GM19035 (cell line): ENCODE results near the gene SPAG17.
"Not testable (repeated sequence)": the region's sequence is repeated elsewhere in the genome, so short reads cannot be mapped to it uniquely, and the experiment has no call there.

Source experiments
- ATAC-seq: cut with Tn5 transposase; IDR thresholded peaks from one replicate; pipeline ENCODE4 v1.9.1; 2021; ENCODE audit not compliant: unreplicated experiment

The SPAG17 gene

GRCh38 chr1:117985973-117986372 lies 199.1 kb downstream of the SPAG17 start:
- no peak for ATAC-seq

GRCh38 chr1:117985239-117985638 lies 199.8 kb downstream of the SPAG17 start:
- no peak for ATAC-seq

- no peak for ATAC-seq
Observed at GRCh38 chr1:117981455-117982192, 203.4 kb downstream of the SPAG17 start.

- no peak for ATAC-seq
Observed at GRCh38 chr1:117976381-117976780, 208.6 kb downstream of the SPAG17 start.

GRCh38 chr1:117971777-117972176 lies 213.3 kb downstream of the SPAG17 start:
- ATAC-seq, result no peak

- no peak for ATAC-seq
Observed at GRCh38 chr1:117970252-117970651, 214.8 kb downstream of the SPAG17 start.

- ATAC-seq, result no peak
Observed at GRCh38 chr1:117967881-117968280, 217.1 kb downstream of the SPAG17 start.

- no peak for ATAC-seq
Observed at GRCh38 chr1:117967477-117967876, 217.6 kb downstream of the SPAG17 start.

- ATAC-seq, result no peak
Observed at GRCh38 chr1:117964290-117965038, 220.6 kb downstream of the SPAG17 start.

GRCh38 chr1:117959364-117959763 lies 225.7 kb downstream of the SPAG17 start:
- no peak for ATAC-seq

- no peak for ATAC-seq
Observed at GRCh38 chr1:117952386-117952785, 232.6 kb downstream of the SPAG17 start.

GRCh38 chr1:117942293-117942692 lies 242.7 kb downstream of the SPAG17 start:
- no peak for ATAC-seq

GRCh38 chr1:117933769-117934168 lies 251.3 kb downstream of the SPAG17 start:
- ATAC-seq, result no peak

- no peak for ATAC-seq
Observed at GRCh38 chr1:117932576-117932975, 252.5 kb downstream of the SPAG17 start.

- no peak for ATAC-seq
Observed at GRCh38 chr1:117930484-117930883, 254.5 kb downstream of the SPAG17 start.

GRCh38 chr1:117930173-117930447 lies 254.9 kb downstream of the SPAG17 start:
- no peak for ATAC-seq

GRCh38 chr1:117929343-117930172 lies 255.5 kb downstream of the SPAG17 start, which contains the start of the genes GDAP2 and WDR3:
TSS of gene GDAP2 (minus strand) at chr1:117929621. CDS start at chr1:117920357, 9,264 bp downstream.
TSS of gene WDR3 (plus strand) at chr1:117929739. CDS start at chr1:117933320, 3,581 bp downstream.
- peak; percentile 95 for ATAC-seq

GRCh38 chr1:117928881-117929342 lies 256.1 kb downstream of the SPAG17 start:
- peak; percentile 36 for ATAC-seq

- no peak for ATAC-seq
Observed at GRCh38 chr1:117925981-117926380, 259.0 kb downstream of the SPAG17 start.

- not testable (repeated sequence) for ATAC-seq
Observed at GRCh38 chr1:117922717-117923116, 262.3 kb downstream of the SPAG17 start.

GRCh38 chr1:117921991-117922390 lies 263.0 kb downstream of the SPAG17 start:
- ATAC-seq, result no peak
